RKO (cell line): ENCODE results near the gene DAG1.

ENCODE experiments used
- DNase-seq: peaks from one replicate; pipeline ENCODE4 v3.0.0-alpha.2; 2016; ENCODE audit warnings: low spot score

The DAG1 gene

GRCh38 chr3:49554633-49555265, 84.7 kb downstream of the DAG1 start:
- no peak for DNase-seq

- DNase-seq = no peak
Measured at GRCh38 chr3:49556500-49557275, 86.6 kb downstream of the DAG1 start.

DNA sequence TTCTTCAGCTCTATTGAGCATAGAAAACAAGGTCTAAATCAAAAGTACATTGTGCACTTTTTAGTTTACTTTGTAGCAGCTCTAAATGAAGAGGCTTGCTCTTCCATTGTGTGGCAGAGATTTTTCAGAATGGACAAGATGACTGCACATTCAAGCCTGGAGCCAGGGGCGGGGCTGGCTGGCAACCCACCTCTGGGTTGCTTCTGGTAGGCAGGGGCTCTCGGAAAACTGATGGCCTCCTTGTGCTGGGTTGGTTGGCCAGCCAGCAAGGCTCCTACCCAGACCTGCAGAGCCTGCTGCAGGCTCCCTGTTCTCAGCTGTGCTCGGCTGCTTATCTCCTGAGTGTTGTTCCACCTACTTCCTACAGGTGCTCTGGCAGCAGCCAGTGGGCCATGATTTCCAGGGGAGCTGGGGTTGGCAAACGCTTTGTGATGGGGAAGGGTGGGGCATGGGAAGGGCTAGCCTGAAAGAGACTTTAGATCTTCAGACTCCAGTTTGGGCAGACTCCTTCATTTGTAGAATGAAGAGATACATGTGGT, 93.0 kb downstream of the DAG1 start:
- DNase-seq = no peak

- DNase-seq = no peak
Measured at GRCh38 chr3:49563766-49564165, 93.7 kb downstream of the DAG1 start.

GRCh38 chr3:49566312-49566711, 96.2 kb downstream of the DAG1 start:
- DNase-seq = no peak

DNA sequence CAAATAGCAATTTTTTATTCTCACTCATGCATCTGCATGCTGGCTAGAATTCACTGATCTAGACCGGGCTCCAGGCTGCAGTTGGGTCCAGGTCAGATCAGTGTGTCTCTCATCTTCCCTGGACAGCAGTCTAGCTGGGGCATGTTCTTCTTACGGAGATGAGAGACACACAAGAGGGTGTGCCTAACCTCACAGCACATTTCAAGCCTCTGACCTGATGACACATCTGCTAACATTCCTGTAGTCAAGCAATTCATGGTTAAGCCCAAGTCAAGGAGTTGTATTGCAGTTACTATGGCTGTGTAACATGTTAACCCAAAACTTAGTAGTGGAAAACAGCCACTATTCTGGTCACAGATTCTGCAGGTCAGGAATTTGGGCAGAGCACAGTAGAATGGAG, 97.3 kb downstream of the DAG1 start:
- no peak for DNase-seq

- DNase-seq = no peak
Measured at GRCh38 chr3:49568965-49569364, 98.9 kb downstream of the DAG1 start.

DNA sequence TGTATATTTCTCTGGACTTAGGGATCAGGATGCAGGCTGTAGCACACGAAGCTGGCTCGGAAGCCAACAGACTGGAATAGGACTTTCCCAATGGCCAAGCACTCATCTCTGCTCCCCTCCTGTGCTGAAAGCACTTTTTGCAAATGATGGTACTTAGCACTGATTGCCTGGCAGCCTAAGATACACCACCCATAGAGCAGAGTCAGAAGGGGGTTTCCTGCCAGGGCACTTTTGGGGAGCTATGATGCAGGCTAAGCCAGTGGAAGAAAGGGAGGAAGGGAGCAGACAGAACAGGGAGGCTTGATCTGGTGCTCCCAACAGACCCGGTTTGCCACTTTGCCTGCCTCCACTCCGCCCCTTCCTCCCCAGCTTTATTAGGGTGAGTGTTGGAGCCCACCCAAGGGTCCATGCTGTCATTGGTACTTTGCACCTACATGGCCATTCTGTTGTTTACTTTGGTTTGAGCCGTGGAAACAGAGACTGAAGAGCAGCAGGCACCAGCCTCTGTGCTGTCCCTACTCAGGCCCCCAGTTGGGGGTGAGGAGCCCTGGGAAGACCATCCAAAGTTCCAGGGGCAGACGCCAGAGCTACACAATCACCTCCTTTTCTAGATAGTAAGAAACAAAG, 100.1 kb downstream of the DAG1 start:
- no peak for DNase-seq

DNA sequence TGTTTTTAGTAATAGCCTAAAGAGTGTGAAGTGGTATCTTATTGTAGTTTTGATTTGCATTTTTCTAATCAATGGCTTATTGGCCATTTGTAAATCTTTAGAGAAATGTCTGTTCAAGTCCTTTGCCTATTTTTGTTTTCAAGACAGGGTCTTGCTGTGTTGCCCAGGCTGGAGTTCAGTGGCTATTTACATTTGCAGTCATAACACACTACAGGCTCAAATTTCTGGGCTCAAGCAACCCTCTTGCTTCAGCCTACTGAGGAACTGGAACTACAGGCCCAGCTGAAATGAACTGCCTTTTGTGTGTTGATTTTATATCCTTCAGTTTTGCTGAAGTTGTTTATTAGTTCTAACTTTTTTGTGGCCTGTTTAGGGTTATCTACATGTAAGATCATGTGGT, 112.1 kb downstream of the DAG1 start:
- DNase-seq = no peak
